T-helper 2 cell treated with Interferon-gamma antibody and Interleukin-4, amounts not matched to agents 100 ng/mL and 5 ng/mL, for 36 hours (primary cell): Measurements from ENCODE around the gene HSPB9. TPM values are rescaled to one million over a fixed set of nuclear protein-coding genes. Genes with fewer than 3 reads are reported as not detected.
"Not testable (repeated sequence)": the region's sequence is repeated elsewhere in the genome, so short reads cannot be mapped to it uniquely, and the experiment has no call there.

Source experiments
- intact Hi-C: fragments of 100-400 bp; cut with micrococcal nuclease; formaldehyde crosslinking; loops from one replicate; pipeline ENCODE4 v1.15.1; 2023
- total RNA-seq: library from RNA; stranded (reverse); gene quantifications from 2 replicates; pipeline ENCODE4 v1.2.3, GENCODE V29; 2022

Gene HSPB9
- total RNA-seq, 1 donor from 2014 or later = not detected

DNA sequence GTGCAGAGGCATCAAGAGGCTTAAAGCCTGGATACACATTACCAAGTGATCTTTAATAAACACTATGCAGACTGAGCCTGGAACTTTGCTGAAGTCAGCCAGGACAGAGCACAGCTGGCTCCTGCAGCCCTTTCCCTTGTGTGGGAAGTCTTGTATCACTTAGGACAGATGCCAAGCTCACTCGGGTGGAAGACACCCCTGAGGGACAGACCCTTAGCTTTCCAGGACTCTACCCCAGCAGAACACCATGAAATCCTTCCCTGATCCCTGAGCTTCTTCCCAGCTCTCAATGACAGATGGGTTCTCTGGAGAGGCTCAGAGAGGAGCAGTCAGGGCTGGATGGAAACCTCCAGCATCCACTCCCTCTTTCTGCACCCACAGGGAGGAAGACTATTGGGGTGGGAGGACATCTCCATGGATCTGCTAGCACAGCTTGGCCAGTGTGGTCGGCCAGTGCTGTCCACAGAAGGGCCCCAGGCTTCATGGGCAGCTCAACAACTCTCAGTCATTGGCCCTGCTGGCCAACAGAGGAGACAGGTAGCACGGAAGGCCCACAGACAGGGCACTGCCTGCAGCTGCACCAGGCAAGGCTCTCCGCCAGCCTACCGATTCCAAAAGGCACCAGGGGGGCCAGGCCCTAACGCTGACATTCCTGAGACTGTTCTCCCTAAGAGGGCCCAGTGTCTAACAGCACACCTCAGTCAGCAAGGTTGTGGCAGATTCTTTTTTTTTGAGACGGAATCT, 16.3 kb downstream of the HSPB9 start:
- intact Hi-C loops = no loop called here

DNA sequence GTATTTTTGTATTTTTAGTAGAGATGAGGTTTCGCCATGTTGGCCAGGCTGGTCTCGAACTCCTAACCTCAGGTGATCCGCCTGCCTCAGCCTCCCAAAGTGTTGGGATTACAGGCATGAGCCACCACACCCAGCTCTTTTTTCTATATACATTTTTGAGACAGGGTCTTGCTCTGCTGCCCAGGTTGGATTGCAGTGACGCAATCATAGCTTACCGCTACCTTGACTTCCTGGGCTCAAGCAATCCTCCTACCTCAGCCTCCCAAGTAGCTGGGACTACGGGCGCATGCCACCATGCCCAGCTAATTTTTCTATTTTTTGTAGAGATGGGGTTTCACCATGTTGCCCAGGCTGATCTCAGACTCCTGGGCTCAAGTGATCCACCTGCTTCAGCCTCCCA, 18.1 kb downstream of the HSPB9 start:
- intact Hi-C loops = not testable (repeated sequence)

DNA sequence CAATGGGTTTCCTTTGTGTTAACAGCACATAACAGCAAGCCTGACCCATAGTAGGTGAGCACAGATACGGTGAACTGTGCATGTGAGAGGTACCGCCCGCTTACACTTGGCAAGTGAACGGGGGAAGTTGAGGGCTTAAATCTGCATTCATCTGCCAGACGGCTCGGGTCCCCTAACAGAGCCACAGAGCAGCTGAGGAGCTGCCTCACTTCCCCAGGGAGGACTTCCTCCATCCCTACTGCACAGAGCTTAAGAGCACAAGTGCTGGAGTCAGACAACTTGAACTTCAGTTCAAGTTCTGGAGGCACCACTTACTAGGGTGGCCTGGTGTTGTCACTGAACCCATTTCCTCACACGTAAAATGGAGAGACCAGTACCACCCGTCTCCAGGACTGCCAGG, 18.8 kb downstream of the HSPB9 start:
- intact Hi-C loops = no loop called here

DNA sequence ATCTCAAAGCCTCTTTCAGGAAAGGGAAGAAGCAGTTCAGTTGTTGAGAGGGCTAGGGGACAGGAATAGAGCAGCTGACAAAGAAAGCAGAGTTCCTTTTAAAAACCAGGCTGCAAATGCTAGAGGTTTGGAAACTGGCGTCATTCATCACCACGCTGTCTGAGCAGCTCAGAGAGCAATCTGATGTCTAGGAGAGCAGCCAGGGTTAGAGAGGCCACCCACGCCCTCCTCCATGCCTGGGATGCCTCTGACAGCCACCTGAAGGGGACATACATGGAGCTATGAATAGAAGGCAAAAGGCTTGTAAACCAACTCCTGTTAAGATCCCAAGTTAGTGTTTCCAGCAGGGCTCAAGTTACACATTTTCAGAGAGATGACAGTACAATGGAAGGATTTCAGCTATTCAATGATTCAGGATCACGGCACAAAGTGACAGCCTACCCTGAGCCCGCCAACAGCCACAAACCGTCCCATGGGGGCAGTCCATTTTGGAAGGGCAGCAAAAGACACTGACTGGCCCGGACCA, 19.8 kb downstream of the HSPB9 start:
- intact Hi-C loops = no loop called here

DNA sequence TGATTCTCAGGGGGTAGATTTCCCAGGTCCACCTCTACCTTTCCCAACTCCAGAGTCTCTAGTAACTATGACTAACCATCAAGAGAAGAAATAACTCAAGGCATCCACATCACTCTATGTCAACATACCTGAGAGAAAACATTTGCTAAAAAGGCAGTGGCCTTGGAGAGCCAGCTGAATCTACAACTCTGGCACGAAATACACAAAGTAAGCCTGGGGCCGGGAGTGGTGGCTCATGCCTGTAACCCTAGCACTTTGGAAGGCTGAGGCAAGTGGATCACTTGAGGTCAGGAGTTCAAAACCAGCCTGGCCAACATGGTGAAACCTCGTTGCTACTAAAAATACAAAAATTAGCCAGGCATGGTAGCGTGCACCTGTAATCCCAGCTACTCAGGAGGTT, 20.5 kb downstream of the HSPB9 start:
- intact Hi-C loops = not testable (repeated sequence)

DNA sequence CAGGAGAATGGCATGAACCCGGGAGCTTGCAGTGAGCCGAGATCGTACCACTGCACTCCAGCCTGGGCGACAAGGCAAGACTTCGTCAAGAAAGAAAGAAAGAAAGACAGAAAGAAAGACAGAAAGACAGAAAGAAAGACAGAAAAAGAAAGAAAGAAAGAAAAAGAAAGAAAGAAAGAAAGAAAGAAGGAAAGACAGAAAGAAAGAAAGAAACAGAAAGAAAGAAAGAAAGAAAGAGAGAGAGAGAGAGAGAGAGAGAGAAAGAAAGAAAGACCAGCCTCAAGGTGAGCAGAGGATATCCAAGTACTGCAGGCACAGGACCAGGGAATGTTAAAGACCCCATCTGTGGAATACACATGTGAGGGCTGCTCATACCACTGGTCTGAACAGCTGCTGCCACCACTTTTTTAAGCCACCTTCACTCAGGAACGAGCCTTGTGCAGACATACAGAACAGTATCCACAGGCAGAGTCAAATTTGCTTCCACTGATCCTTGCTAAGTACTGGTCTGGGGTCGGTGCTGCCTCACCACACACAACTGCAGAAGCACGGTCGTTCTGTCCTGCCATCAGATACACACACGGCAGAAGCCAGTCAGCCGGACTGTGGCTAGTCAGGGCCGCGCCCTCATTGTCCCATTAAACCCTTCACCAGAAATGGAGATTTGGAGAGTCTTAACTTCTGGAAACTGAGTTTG, 24.5 kb downstream of the HSPB9 start:
- intact Hi-C loops = no loop called here

DNA sequence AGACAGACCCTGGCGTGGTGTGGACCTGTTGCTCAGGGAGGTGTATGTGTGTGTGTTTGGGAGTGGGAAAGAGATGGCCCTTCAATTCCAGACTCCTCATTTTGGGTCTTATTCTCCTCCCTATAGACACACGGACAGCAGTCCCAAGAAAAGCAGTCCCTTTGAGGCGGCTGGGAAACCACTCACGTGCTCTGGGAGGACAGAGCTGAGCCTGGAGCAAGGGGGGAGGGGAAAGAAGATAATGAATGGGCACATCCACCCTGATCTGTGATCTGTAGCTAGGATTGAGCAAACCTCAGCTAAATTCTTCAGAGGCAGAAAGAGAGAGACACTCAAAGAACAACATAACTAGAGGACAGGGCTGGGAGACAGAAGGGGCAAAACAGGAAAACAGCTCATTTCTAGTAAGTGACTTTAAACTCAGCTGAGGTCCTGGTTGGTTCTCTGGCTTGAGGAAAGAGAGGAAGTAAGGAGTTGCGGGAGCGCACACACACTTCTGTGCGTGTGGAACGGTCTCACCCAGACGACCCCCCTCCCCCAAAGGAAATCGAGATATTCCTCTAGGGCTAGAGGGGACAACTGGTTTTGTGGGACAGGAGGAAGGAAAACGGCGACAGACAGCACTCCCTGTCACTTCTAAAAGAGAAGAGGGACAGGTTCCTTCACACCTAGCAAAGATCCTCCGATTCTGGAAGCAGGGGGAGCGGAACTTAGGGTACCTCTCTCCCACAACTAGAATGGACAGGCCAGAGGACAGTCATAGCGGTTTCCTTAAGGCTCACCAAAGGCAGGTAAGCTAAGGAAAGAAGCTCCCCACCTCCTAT, 31.5 kb downstream of the HSPB9 start:
- intact Hi-C loops = loop anchor here (2.0 kb wide), 1 partner anchor 27 kb away; the partner anchor contains the start of gene KCNH4

DNA sequence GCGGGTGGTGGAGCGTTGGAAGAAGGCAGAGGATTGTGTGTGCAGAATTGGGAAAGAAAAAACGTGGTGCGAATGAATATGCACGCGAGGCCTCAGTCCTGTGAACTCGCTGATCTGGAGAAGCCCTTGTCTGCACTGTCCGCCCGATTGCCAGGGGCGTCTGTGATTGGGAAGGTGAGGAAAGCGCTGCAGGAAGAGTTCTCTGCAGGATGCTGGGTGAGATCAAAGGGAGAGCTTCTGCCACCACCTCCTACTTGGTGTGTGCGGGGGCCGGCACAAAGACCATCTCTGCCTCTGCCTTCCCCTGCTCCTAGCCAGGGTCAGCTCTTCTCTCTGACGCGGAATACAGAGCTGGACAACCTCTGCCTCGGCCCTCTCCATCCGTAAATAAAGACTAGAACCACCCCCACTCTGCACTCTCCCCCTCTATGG, 33.0 kb downstream of the HSPB9 start:
- intact Hi-C loops = loop anchor here (1.0 to 5.0 kb wide), 5 partner anchors 25 to 225 kb away; partner anchors contain the start of genes CNP, DHX58, KCNH4 and NKIRAS2

DNA sequence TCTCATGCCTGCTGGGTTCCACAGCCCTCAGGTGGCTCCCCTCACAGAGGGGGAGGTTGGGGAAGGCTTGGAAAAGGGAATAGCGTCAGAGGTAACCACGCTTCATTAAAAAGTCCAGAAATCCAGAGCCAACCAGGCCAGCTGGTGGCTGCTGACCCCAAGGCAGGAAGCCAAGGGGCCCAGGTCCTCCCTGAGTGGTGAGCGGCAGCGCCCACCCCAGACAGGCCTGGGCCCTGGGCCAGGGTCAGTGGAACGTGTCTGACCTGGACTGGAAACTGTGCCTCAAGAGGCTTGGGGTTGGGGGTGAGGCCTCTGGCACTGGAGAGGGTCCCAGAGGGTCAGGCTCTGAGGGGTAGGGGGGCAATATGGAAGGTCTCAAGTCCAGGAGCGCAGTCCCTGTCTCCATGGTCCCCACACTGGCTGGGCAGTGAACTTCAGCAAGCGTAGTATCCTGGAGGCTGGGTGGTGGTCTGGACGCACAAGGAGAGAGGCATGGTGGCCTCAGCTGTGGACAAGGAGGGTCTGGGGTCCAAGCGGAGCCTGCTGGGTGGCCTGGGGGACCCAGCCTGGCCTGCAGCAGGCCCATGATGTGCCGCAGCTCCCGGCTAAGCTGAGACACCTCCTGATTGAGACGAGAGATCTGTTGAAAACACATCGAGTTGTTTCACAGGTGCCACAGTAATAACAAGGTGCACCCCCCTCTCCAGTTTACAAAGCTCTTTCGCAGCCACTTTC, 37.4 kb downstream of the HSPB9 start:
- intact Hi-C loops = loop anchor here (5.0 kb wide), 1 partner anchor 48 kb away; the partner anchor contains the start of gene DHX58

DNA sequence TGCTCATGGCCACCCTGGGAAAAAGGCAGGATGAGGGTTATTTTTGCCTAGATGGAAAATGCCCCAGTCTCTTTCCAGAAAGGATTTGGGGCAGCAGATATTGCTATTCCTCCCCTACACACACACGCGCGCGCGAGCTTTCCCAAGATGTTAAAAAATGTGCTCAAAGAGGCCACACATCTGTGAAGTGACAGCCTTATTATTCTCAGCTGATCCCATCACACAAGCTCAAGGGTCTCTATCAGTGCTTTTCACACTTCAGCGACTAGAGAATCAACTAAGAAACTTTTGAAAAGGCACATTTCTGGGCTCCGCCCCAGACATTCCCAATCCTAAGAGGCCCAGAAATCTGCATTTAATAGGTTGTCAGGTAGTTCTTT, 37.9 kb downstream of the HSPB9 start:
- intact Hi-C loops = no loop called here

DNA sequence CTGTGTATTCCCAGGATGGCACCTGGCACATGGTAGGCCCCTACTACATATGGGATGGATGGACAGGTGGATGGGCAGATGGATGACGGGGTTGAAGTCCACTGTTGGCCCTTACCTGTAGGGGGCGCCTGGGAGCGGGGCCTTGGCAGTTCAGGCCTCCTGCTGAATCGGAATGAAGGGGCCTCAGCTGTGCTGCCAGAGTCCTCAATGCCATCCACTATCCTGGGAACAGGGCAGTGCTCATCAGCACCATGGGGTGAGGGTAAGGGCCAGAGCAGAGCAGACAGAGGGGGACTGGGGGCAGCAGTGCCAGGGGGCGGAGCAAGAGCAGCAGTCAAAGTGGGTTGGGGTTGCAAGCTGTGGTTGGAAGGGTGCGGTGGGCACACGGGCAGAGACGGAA, 40.5 kb downstream of the HSPB9 start:
- intact Hi-C loops = no loop called here

DNA sequence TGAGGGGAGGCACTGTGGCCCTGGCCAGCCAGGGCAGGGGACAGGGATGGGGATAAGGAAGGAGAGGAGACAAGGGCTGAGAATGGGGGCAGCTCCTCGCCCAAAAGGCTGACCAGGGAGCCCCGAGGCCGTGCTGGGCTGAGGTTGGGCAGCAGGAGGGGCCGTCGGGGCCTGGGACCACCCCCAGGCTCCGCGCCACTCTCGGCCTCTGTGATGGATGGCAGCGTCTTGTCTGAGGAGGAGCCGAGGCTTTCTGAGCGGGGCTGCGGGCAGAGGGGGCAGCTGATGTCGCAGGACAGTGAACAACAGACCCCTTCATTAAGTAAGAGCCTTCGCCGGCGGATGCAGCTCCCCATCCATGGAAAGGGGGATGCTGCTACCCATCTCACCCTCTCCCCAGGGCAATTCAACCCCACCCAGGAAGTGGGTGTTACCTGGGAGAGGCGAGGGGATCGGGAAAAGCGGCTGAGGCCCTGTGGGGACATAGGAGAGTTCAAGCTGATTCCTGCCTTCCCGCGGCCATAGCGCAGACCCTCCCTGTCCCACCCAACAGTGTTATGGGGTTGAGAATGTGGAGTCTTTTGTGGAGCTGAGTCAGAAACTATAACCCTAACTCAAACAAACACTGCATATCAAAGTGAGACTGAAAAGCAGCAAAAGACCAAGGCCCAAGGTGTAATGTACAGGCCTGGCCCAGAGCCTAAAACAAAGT, 41.2 kb downstream of the HSPB9 start:
- intact Hi-C loops = no loop called here

DNA sequence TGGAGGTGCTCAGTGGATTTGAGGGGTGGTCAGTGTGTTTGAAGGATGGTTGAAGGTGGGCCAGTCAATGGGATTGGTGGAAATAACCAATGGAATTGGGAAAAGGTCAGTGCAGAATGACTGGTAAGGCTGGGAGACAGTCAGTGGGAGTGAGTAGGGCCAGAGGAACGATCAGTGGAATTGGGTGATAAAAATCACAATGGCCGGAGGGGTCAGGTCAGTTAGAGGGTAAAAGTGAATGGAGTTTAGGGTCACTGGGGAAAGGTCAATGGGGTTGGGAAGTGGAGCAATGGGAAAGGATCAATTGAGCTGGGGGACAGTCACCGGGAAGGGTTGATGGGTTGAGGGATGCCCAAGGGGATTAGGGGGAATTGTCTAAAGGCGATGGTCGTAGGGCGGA, 43.1 kb downstream of the HSPB9 start:
- intact Hi-C loops = no loop called here

DNA sequence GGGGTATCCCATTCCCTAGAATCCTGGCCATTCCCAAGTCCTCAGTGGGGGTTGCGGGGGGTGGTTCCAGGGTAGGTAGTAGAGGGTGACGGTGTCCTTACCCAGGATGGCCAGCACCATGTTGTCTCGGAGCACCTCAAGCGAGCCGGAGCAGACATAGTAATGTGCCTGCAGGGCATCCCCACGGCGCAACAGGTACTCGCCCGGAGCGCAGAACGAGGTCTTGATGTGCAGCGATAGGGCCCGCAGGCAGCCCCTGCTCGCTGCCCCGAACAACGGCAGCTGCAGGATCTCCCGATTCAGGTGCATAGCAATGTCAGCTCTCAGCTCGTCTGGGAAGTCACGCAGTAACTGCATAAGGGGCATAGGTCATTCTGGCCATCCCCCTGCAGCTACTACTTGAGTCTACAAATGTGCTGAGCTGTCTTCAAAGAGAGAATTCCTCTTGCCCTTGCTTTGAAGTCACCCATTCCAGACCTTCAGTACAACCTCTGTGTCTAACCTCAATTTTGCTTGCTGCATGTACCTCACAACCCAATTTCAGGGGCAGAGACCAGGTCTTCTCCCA, 43.7 kb downstream of the HSPB9 start:
- intact Hi-C loops = no loop called here

DNA sequence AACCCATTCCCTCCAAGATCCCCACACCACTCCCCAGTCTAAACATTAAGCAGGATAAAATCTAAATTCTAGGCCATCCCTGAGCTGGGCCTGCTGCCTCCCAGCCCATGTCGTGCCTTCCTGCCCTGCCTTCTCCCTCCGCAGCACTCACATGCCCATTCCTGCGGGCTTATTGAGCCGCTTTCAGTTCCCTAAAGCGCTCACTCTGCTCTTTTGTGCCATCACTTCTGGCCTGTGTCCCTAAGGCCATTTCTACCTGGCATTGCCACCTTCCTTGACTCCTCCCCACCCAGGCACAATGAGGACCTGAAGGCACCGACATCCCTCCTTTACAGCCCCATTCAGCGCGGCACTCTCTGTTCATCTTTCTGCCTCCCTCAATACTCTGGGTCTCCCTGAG, 45.2 kb downstream of the HSPB9 start:
- intact Hi-C loops = no loop called here

DNA sequence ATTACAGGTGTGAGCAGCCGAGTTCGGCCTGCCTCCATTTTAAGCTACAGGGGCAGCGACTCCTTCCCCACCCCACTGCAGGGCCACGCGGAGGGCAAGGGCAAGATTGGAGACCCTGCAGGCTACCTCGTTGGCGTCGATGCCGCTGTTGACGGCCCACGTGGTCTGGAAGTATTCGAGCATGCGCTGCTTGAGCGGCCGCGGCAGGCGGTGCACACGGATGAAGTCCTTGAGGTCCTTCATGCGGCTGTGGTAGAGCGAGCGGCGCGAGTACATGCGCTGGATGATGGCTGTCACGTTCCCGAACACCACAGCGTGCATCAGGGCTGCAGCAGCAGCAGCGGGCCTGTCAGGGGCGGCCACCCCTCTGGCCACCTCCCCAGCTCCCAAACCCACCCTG, 46.7 kb downstream of the HSPB9 start:
- intact Hi-C loops = no loop called here

DNA sequence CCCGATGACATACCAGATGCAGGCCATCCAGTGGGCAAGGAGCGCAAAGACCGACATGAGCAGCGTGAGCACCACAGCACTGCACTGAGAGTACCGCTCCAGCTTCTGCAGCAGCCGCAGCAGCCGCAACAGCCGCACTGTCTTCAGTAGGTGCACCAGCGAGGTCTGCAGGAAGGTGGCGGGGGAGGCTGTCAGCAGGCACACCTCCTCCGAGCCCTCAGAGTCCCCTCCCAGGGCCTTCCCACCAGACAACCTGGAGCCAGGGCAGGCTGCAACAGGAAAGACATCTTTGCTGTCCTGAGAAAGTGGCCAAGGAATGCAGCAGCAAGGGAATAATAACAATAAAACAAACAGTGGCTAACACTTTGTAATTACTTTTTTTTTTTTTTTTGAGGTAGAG, 49.2 kb downstream of the HSPB9 start:
- intact Hi-C loops = no loop called here
